Ureter (tissue), 1 donor: ENCODE results near the gene PRKD1. TPM values are rescaled to one million over a fixed set of nuclear protein-coding genes. Genes with fewer than 3 reads are reported as not detected.
"Not testable (repeated sequence)": the region's sequence is repeated elsewhere in the genome, so short reads cannot be mapped to it uniquely, and the experiment has no call there.

Experiments
- DNase-seq: peaks from one replicate; pipeline ENCODE4 v3.0.0-alpha.2; 2020; ENCODE audit warnings: low spot score
- total RNA-seq: library from RNA; stranded (reverse); gene quantifications from one replicate; pipeline ENCODE4 v1.2.4, GENCODE V29; 2023
- donor health status: DM: yes; HTN: yes; CAD: no.

Gene PRKD1
- total RNA-seq, 1 donor from 2014 or later, result 19.8 TPM

GRCh38 chr14:29799464-29800095 lies 128.1 kb downstream of the PRKD1 start:
- DNase-seq, result no peak

GRCh38 chr14:29798811-29799210 lies 128.8 kb downstream of the PRKD1 start:
- DNase-seq, result no peak

- DNase-seq, result no peak
These were observed 129.5 kb downstream of the PRKD1 start for GRCh38 chr14:29798108-29798663.

- DNase-seq, result no peak
These were observed 130.8 kb downstream of the PRKD1 start for GRCh38 chr14:29796853-29797252.

GRCh38 chr14:29789475-29789874 lies 138.2 kb downstream of the PRKD1 start:
- no peak for DNase-seq

- no peak for DNase-seq
These were observed 139.6 kb downstream of the PRKD1 start for GRCh38 chr14:29788093-29788492.

GRCh38 chr14:29783556-29783955 lies 144.1 kb downstream of the PRKD1 start:
- DNase-seq, result no peak

- no peak for DNase-seq
These were observed 145.6 kb downstream of the PRKD1 start for GRCh38 chr14:29782041-29782440.

GRCh38 chr14:29777142-29777541 lies 150.5 kb downstream of the PRKD1 start:
- not testable (repeated sequence) for DNase-seq

GRCh38 chr14:29773990-29774389 lies 153.7 kb downstream of the PRKD1 start:
- DNase-seq, result no peak

- no peak for DNase-seq
These were observed 164.2 kb downstream of the PRKD1 start for GRCh38 chr14:29763342-29763858.

- no peak for DNase-seq
These were observed 167.9 kb downstream of the PRKD1 start for GRCh38 chr14:29759521-29760340.

- no peak for DNase-seq
These were observed 169.9 kb downstream of the PRKD1 start for GRCh38 chr14:29757711-29758233.

- no peak for DNase-seq
These were observed 170.4 kb downstream of the PRKD1 start for GRCh38 chr14:29757188-29757680.

- DNase-seq, result no peak
These were observed 171.6 kb downstream of the PRKD1 start for GRCh38 chr14:29756019-29756385.

- DNase-seq, result no peak
These were observed 172.2 kb downstream of the PRKD1 start for GRCh38 chr14:29755311-29756018.

GRCh38 chr14:29754134-29754533 lies 173.5 kb downstream of the PRKD1 start:
- DNase-seq, result no peak

GRCh38 chr14:29752221-29752923 lies 175.3 kb downstream of the PRKD1 start:
- no peak for DNase-seq

- DNase-seq, result no peak
These were observed 177.8 kb downstream of the PRKD1 start for GRCh38 chr14:29749829-29750228.

- DNase-seq, result no peak
These were observed 178.3 kb downstream of the PRKD1 start for GRCh38 chr14:29749327-29749726.

GRCh38 chr14:29745863-29746262 lies 181.8 kb downstream of the PRKD1 start:
- DNase-seq, result no peak
